HEK293 (cell line): Measurements from ENCODE around the gene SMCO4.

Experiments
- SETDB1 ChIP-seq: IDR thresholded peaks from one replicate; pipeline ENCODE4 v1.6.1; 2017; ENCODE audit warnings: mild to moderate bottlenecking, low read length, moderate library complexity, mixed read lengths; ENCODE audit not compliant: insufficient read length
- ZEB2 ChIP-seq: fragments of 450-650 bp; formaldehyde crosslinking; IDR thresholded peaks from 2 replicates; pipeline ENCODE4 v1.5.1; 2016; ENCODE audit warnings: missing biosample characterization, missing genetic modification characterization
- ZNF146 ChIP-seq: fragments of 450-650 bp; formaldehyde crosslinking; IDR thresholded peaks from 2 replicates; pipeline ENCODE4 v1.5.1; 2016; ENCODE audit warnings: missing biosample characterization, missing genetic modification characterization
- ZNF174 ChIP-seq: fragments of 450-650 bp; formaldehyde crosslinking; IDR thresholded peaks from 2 replicates; pipeline ENCODE4 v1.5.0; 2017; ENCODE audit warnings: missing biosample characterization, mild to moderate bottlenecking, missing genetic modification characterization
- ZNF391 ChIP-seq: fragments of 450-650 bp; formaldehyde crosslinking; IDR thresholded peaks from 2 replicates; pipeline ENCODE4 v1.5.1; 2016; ENCODE audit warnings: low read depth, missing biosample characterization, missing genetic modification characterization, borderline replicate concordance
- ZNF423 ChIP-seq: fragments of 450-650 bp; formaldehyde crosslinking; IDR thresholded peaks from 2 replicates; pipeline ENCODE4 v1.5.1; 2016; ENCODE audit warnings: missing biosample characterization, missing genetic modification characterization
- ZNF560 ChIP-seq: fragments of 450-650 bp; formaldehyde crosslinking; IDR thresholded peaks from 2 replicates; pipeline ENCODE4 v1.5.1; 2017; ENCODE audit warnings: missing biosample characterization, missing genetic modification characterization, borderline replicate concordance
- ZNF707 ChIP-seq: fragments of 450-650 bp; formaldehyde crosslinking; IDR thresholded peaks from 2 replicates; pipeline ENCODE4 v1.5.1; 2016; ENCODE audit warnings: missing biosample characterization, missing genetic modification characterization
- TF ChIP-seq, protein P1 (sequence below): fragments of 450-650 bp; formaldehyde crosslinking; optimal IDR thresholded peaks from 2 replicates; pipeline ENCODE3; 2016; ENCODE audit warnings: missing biosample characterization, mild to moderate bottlenecking, missing genetic modification characterization
- TF ChIP-seq, protein P2 (sequence below): fragments of 450-650 bp; formaldehyde crosslinking; IDR thresholded peaks from 2 replicates; pipeline ENCODE4 v1.5.1; 2016; ENCODE audit warnings: missing biosample characterization, missing genetic modification characterization
- TF ChIP-seq, protein P3 (sequence below): fragments of 450-650 bp; formaldehyde crosslinking; IDR thresholded peaks from 2 replicates; pipeline ENCODE4 v1.5.1; 2016; ENCODE audit warnings: missing biosample characterization, missing genetic modification characterization
- TF ChIP-seq, protein P4 (sequence below): fragments of 450-650 bp; formaldehyde crosslinking; IDR thresholded peaks from 2 replicates; pipeline ENCODE4 v1.5.1; 2016; ENCODE audit warnings: missing biosample characterization, missing genetic modification characterization, borderline replicate concordance

DNA sequence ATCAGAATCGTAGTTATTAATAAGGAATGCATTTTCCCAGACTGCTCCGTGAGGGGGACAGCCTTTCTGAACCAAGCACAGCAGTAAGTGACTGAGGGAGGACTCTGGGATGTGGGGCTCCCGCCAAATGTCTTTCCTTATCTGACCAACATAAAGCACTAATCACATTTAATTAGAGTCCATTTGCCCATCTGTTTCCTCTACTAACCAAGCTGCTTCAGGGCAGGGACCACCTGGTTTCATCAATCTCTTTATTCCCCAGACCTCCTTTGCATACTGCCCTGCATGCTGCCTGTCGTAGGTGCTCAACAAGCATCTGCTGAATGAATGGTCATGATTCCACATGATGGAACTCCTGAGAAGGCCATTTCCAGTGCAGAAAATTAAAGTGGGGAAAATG is 29.4 kb downstream of the SMCO4 start:
- TF ChIP-seq, protein P1, sequence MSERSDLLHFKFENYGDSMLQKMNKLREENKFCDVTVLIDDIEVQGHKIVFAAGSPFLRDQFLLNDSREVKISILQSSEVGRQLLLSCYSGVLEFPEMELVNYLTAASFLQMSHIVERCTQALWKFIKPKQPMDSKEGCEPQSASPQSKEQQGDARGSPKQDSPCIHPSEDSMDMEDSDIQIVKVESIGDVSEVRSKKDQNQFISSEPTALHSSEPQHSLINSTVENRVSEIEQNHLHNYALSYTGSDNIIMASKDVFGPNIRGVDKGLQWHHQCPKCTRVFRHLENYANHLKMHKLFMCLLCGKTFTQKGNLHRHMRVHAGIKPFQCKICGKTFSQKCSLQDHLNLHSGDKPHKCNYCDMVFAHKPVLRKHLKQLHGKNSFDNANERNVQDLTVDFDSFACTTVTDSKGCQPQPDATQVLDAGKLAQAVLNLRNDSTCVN (tag by site-specific recombination): no peak
- TF ChIP-seq, protein P2, sequence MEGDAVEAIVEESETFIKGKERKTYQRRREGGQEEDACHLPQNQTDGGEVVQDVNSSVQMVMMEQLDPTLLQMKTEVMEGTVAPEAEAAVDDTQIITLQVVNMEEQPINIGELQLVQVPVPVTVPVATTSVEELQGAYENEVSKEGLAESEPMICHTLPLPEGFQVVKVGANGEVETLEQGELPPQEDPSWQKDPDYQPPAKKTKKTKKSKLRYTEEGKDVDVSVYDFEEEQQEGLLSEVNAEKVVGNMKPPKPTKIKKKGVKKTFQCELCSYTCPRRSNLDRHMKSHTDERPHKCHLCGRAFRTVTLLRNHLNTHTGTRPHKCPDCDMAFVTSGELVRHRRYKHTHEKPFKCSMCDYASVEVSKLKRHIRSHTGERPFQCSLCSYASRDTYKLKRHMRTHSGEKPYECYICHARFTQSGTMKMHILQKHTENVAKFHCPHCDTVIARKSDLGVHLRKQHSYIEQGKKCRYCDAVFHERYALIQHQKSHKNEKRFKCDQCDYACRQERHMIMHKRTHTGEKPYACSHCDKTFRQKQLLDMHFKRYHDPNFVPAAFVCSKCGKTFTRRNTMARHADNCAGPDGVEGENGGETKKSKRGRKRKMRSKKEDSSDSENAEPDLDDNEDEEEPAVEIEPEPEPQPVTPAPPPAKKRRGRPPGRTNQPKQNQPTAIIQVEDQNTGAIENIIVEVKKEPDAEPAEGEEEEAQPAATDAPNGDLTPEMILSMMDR (tag by site-specific recombination): no peak
- TF ChIP-seq SETDB1 (no peak), ZNF174 (tag by site-specific recombination) (no peak), ZNF707 (tag by site-specific recombination) (no peak), ZNF391 (no peak), ZNF423 (tag by site-specific recombination) (no peak), ZNF146 (tag by site-specific recombination) (no peak), ZNF560 (tag by site-specific recombination) (no peak), ZEB2 (no peak)
- TF ChIP-seq, protein P3, sequence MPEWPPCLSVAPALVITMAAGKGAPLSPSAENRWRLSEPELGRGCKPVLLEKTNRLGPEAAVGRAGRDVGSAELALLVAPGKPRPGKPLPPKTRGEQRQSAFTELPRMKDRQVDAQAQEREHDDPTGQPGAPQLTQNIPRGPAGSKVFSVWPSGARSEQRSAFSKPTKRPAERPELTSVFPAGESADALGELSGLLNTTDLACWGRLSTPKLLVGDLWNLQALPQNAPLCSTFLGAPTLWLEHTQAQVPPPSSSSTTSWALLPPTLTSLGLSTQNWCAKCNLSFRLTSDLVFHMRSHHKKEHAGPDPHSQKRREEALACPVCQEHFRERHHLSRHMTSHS (tag by site-specific recombination): no peak
- TF ChIP-seq, protein P4, sequence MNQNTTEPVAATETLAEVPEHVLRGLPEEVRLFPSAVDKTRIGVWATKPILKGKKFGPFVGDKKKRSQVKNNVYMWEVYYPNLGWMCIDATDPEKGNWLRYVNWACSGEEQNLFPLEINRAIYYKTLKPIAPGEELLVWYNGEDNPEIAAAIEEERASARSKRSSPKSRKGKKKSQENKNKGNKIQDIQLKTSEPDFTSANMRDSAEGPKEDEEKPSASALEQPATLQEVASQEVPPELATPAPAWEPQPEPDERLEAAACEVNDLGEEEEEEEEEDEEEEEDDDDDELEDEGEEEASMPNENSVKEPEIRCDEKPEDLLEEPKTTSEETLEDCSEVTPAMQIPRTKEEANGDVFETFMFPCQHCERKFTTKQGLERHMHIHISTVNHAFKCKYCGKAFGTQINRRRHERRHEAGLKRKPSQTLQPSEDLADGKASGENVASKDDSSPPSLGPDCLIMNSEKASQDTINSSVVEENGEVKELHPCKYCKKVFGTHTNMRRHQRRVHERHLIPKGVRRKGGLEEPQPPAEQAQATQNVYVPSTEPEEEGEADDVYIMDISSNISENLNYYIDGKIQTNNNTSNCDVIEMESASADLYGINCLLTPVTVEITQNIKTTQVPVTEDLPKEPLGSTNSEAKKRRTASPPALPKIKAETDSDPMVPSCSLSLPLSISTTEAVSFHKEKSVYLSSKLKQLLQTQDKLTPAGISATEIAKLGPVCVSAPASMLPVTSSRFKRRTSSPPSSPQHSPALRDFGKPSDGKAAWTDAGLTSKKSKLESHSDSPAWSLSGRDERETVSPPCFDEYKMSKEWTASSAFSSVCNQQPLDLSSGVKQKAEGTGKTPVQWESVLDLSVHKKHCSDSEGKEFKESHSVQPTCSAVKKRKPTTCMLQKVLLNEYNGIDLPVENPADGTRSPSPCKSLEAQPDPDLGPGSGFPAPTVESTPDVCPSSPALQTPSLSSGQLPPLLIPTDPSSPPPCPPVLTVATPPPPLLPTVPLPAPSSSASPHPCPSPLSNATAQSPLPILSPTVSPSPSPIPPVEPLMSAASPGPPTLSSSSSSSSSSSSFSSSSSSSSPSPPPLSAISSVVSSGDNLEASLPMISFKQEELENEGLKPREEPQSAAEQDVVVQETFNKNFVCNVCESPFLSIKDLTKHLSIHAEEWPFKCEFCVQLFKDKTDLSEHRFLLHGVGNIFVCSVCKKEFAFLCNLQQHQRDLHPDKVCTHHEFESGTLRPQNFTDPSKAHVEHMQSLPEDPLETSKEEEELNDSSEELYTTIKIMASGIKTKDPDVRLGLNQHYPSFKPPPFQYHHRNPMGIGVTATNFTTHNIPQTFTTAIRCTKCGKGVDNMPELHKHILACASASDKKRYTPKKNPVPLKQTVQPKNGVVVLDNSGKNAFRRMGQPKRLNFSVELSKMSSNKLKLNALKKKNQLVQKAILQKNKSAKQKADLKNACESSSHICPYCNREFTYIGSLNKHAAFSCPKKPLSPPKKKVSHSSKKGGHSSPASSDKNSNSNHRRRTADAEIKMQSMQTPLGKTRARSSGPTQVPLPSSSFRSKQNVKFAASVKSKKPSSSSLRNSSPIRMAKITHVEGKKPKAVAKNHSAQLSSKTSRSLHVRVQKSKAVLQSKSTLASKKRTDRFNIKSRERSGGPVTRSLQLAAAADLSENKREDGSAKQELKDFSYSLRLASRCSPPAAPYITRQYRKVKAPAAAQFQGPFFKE (tag by site-specific recombination): no peak
